ENCODE results near the gene PSTK. TPM values are rescaled to one million over a fixed set of nuclear protein-coding genes. Genes with fewer than 3 reads are reported as not detected.

The PSTK gene
- total and polyA plus RNA-seq, 2 of the 13 experiments (the other 11 are each of a cell fraction or from before 2014, with no cell fraction given), result 8.2 to 9.3 TPM

DNA sequence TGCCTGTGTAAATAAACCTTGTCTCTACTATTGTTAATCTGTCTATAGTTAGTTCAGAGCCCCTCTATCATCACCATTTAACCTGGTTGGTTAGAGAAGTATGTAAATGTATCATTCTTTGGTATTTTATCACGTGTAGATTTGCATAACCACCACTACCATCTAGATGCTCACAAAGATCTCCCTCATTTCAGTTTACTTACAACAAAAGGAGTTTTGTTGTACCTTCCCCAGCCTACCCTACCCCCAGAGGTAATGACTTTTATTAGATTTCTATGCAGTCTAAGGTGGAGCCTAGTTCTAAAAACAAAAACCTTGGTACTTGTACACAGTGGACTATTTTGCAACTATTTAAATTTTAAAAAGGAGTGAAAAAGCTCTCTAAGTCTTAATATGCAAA, 46.1 kb downstream of the PSTK start:
- Histone ChIP-seq H3K27me3 (ENCODE audit: control insufficient read depth in 1 of 2, insufficient read depth in 2 of 2, low read length in 2 of 2) (no peaks in the 10 kb centered on the region), H3K79me2 (ENCODE audit: insufficient read depth, low read length) (peaks cover 63% of the 10 kb centered on the region), H3K27ac (ENCODE audit: extremely low read length, insufficient read depth, low read length) (no peak overlapping the region), H3K4me1 (ENCODE audit: insufficient read depth, low read length) (peaks cover 63% of the 10 kb centered on the region), H3K4me2 (ENCODE audit: low read depth, low read length) (no peak overlapping the region), H3K36me3 (replicated peaks in 1 of 2; ENCODE audit: control insufficient read depth in 1 of 2, insufficient read depth in 2 of 2, low read length in 2 of 2) (peaks cover 5% of the 10 kb centered on the region in 2 experiments; a peak in 4 of 5 replicates), H4K20me1 (ENCODE audit: insufficient read depth, low read length) (no peaks in the 10 kb centered on the region), H2AFZ (ENCODE audit: low read length) (no peak overlapping the region), H3K9ac (ENCODE audit: insufficient read depth, low read depth, low read length) (no peak overlapping the region), H3K9me3 (ENCODE audit: low read length) (no peaks in the 10 kb centered on the region), H3K4me3 (replicated peaks in 1 of 3; ENCODE audit: insufficient read depth in 1 of 3, low read depth in 2 of 3, low read length in 3 of 3) (no peak overlapping the region)
- ATAC-seq, result no peak
- no peak for FAIRE-seq
- 85% methylated on average over 1 of the region's 1 CpG for WGBS (ENCODE audit: low lambda C conversion rate)
- no peak for DNase-seq (ENCODE audit: low spot score)
- POLR2A ChIA-PET, result no interaction called here
- TF ChIP-seq, protein P1, sequence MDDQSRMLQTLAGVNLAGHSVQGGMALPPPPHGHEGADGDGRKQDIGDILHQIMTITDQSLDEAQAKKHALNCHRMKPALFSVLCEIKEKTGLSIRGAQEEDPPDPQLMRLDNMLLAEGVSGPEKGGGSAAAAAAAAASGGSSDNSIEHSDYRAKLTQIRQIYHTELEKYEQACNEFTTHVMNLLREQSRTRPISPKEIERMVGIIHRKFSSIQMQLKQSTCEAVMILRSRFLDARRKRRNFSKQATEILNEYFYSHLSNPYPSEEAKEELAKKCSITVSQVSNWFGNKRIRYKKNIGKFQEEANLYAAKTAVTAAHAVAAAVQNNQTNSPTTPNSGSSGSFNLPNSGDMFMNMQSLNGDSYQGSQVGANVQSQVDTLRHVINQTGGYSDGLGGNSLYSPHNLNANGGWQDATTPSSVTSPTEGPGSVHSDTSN (CRISPR knock-in tag; IDR thresholded peaks at IDR 0.05; ENCODE audit: borderline replicate concordance), result no peak
- no peak for TF ChIP-seq ZKSCAN8 (CRISPR knock-in tag; IDR thresholded peaks at IDR 0.05; ENCODE audit: borderline replicate concordance)
- no peak for TF ChIP-seq ZNF607 (CRISPR knock-in tag; IDR thresholded peaks at IDR 0.05; ENCODE audit: borderline replicate concordance)
- no peak for TF ChIP-seq RFX5 (IDR thresholded peaks at IDR 0.05; ENCODE audit: low read depth, low read length)
- TF ChIP-seq RNF2 (conservative IDR thresholded peaks at IDR 0.05; ENCODE audit: low read depth), result no peak
- TF ChIP-seq LCORL (IDR thresholded peaks at IDR 0.05), result no peak
- TF ChIP-seq LCORL (CRISPR knock-in tag; IDR thresholded peaks at IDR 0.05), result no peak
- TF ChIP-seq, protein P2, sequence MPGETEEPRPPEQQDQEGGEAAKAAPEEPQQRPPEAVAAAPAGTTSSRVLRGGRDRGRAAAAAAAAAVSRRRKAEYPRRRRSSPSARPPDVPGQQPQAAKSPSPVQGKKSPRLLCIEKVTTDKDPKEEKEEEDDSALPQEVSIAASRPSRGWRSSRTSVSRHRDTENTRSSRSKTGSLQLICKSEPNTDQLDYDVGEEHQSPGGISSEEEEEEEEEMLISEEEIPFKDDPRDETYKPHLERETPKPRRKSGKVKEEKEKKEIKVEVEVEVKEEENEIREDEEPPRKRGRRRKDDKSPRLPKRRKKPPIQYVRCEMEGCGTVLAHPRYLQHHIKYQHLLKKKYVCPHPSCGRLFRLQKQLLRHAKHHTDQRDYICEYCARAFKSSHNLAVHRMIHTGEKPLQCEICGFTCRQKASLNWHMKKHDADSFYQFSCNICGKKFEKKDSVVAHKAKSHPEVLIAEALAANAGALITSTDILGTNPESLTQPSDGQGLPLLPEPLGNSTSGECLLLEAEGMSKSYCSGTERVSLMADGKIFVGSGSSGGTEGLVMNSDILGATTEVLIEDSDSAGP (CRISPR knock-in tag; IDR thresholded peaks at IDR 0.05; ENCODE audit: borderline replicate concordance), result no peak
- TF ChIP-seq MTF2 (CRISPR knock-in tag; IDR thresholded peaks at IDR 0.05; ENCODE audit: borderline replicate concordance), result no peak
- no peak for TF ChIP-seq JUNB (CRISPR knock-in tag; IDR thresholded peaks at IDR 0.05; ENCODE audit: borderline replicate concordance)
- TF ChIP-seq TCF7L2 (IDR thresholded peaks at IDR 0.05; ENCODE audit: low read depth, low read length), result no peak
- TF ChIP-seq ZNF644 (CRISPR knock-in tag; IDR thresholded peaks at IDR 0.05; ENCODE audit: low read depth), result no peak
- TF ChIP-seq, protein P3, sequence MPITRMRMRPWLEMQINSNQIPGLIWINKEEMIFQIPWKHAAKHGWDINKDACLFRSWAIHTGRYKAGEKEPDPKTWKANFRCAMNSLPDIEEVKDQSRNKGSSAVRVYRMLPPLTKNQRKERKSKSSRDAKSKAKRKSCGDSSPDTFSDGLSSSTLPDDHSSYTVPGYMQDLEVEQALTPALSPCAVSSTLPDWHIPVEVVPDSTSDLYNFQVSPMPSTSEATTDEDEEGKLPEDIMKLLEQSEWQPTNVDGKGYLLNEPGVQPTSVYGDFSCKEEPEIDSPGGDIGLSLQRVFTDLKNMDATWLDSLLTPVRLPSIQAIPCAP (CRISPR knock-in tag; IDR thresholded peaks at IDR 0.05; ENCODE audit: low read depth), result no peak
- TF ChIP-seq TBL1XR1 (IDR thresholded peaks at IDR 0.05; ENCODE audit: borderline replicate concordance, low read length, partially characterized antibody), result no peak
- no peak for TF ChIP-seq ADNP (CRISPR knock-in tag; IDR thresholded peaks at IDR 0.05)
- no peak for TF ChIP-seq ZNF24 (IDR thresholded peaks at IDR 0.05)
- in situ Hi-C loops (cut with HindIII; ENCODE audit: extremely low pct_ligation_motif_present, low pct_unique_long_range_greater_than_20kb), result no loop called here
- CTCF ChIA-PET (ENCODE audit: low intra/inter-chr PET ratio, low total read pairs), result no interaction called here
- BruUV-seq (replicated peaks), result no TSS peak
- intact Hi-C loops (cut with micrococcal nuclease; ENCODE audit: unreplicated experiment), result no loop called here
